Measurements from ENCODE around the gene RAB33A.

Gene RAB33A

DNA sequence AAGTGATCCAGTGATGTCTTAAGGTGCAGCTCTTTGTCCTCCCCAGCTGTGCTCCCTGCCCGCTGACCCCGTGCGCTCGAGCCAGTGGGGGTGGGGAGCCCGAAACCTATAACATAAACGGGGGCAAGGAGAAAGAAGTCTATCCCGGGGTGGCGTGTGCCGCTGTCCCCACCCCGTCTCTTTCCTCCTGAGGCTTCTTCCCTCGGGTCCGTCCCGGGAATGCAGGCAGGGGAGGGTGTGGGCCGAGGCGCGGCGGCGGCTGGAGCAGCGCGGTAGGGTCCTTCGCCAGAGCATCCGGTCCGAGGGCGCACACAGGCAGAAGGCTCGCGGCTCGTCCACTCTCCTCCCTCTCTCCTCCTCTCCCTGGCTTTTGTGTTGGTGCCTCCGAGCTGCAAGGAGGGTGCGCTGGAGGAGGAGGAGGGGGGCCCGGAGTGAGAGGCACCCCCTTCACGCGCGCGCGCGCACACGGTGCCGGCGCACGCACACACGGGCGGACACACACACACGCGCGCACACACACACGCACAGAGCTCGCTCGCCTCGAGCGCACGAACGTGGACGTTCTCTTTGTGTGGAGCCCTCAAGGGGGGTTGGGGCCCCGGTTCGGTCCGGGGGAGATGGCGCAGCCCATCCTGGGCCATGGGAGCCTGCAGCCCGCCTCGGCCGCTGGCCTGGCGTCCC lies at the start of gene RAB33A:
Gene RAB33A, plus strand, starts transcription at position 517 of the 681 bp plus-strand sequence. Its CDS starts 101 bp downstream, at position 618.
- Mint-ChIP-seq H3K4me1 (peaks cover 44% of the 10 kb centered on the region), H3K27ac (peak within 1 kb of the TSS; percentile 94), H3K27me3 (no peaks in the 10 kb centered on the region), H3K36me3 (no peaks in the 10 kb centered on the region), H3K4me3 (peak within 1 kb of the TSS; percentile 93), H3K9me3 (no peaks in the 10 kb centered on the region)

DNA sequence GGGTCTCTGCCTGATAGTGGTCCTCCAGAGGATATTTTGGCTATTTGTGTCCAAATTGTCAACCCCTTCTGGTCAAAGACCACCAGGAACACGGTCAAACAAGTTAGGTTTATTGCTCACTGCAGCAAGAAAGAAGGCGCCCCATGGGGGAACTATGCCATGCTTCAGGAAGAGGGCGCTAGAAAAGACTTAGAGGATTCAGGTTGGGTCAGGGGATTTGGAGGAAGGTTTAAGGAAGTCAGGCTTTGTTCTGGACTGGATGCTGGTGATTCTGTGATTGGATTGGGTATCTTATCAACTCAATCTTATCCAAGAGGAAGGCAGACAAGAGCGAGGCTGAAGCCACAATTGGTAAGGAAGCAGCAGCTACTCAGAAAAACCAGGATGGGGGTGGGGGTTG lies 47.2 kb upstream of the RAB33A start:
- Mint-ChIP-seq H3K4me1 (peaks cover 4% of the 10 kb centered on the region), H3K9me3 (no peaks in the 10 kb centered on the region), H3K27me3 (no peaks in the 10 kb centered on the region), H3K4me3 (no peak overlapping the region), H3K36me3 (peaks cover 4% of the 10 kb centered on the region), H3K27ac (no peak overlapping the region)

DNA sequence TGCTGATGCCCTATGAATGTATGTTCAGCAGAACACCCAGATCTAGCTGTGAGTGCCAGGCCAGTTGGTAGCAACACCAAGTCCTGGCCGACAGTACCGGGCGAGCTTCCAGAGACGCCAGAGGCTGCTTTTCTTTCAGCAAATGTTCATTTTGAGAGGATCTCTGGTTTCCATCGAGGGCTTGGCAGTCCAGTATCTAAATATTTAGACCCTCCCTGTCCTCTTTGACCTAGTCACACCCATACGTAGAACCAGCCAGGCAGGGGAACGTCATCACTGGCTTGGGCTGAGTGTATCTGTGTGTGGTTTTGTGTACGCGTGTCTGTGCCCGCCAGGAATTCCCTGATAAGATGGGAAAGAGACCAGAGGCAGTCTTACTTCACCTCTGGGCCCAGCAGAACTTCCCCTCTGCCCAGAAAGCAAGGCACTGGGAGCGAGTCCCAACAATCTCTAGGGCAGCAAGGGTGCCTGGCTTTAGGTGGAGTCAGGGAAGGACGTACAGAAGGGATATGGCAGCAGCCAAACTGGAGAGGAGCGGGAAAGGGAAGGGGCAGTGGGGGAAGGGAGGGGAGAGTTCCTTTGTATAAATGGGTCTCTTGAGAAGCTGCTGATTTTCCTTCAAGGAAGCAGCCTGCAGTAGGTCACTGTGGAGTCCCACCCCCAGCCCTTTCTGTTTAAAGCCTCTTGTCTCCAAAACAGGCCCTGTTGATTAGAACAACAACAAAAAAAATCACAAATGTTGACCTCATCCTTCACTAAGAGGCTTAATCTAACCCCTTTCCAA lies 46.5 kb upstream of the RAB33A start:
- no peaks in the 10 kb centered on the region for H3K9me3 Mint-ChIP-seq
- H3K27ac Mint-ChIP-seq, result no peak overlapping the region
- peaks cover under 1% of the 10 kb centered on the region for H3K4me1 Mint-ChIP-seq
- no peak overlapping the region for H3K4me3 Mint-ChIP-seq
- H3K27me3 Mint-ChIP-seq, result no peaks in the 10 kb centered on the region
- H3K36me3 Mint-ChIP-seq, result peaks cover 4% of the 10 kb centered on the region

DNA sequence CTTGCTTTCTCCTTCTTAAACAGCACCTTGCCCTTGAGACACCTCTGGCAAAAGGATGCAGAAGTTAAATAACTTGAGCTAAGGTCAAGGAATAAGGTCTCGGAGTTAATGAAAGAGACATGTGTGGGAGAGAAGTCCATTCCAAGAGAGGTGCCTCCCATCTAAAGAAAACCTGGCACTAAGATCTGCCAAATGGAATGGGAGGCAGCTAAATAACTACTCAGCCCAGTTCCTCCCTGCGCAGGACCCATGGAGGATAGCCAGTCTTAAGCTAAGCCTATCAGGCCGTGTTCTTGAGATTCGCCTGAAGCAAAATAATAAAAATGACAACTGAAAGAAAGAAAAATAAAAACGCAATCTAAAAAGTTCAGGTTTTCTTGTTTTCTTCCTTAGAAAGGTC lies 40.8 kb upstream of the RAB33A start:
- no peaks in the 10 kb centered on the region for H3K9me3 Mint-ChIP-seq
- peaks cover 2% of the 10 kb centered on the region for H3K36me3 Mint-ChIP-seq
- H3K4me3 Mint-ChIP-seq, result no peak overlapping the region
- no peak overlapping the region for H3K27ac Mint-ChIP-seq
- H3K4me1 Mint-ChIP-seq, result no peaks in the 10 kb centered on the region
- no peaks in the 10 kb centered on the region for H3K27me3 Mint-ChIP-seq

DNA sequence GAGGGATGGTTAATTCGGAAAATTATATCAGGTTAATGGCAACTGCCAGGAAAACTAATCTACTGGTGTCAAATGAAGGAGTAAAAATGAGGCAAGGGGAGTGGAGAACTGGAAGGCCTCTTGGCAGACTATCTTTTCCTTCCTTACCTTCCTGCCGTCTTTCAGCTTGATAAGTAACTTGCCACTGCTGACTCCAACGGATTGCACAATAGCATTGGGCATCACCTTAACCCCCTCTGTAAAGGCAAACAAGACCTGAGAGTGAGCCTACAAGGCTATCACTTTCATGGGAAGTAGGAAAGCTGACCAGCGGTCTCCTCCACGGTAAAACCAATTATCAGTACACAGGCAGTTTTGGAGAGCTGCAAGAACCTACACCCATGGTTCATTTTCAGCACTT lies 35.3 kb upstream of the RAB33A start:
- Mint-ChIP-seq H3K27me3 (no peaks in the 10 kb centered on the region), H3K36me3 (peaks cover 2% of the 10 kb centered on the region), H3K4me1 (no peaks in the 10 kb centered on the region), H3K27ac (no peak overlapping the region), H3K4me3 (no peak overlapping the region), H3K9me3 (no peaks in the 10 kb centered on the region)

DNA sequence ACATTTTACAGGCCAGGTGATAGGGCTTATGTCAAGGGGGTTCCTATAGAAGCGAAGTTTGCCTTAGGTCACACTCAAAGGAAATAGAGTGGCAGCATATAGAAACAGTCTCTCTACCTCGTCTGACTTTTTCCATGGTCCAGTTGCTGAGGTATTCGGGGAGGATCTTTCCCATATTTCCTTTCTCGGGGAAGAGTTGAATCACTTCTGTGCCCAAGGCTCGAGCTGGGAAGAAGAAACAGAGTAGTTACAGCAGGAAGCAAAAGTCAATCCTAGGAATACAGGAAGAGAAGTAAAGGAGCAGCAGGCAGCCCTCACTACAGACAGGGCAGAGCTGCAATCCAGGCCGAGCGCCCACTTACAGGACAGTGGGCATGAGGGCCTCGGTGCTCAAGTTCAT lies 34.8 kb upstream of the RAB33A start:
- H3K4me1 Mint-ChIP-seq, result no peaks in the 10 kb centered on the region
- H3K27ac Mint-ChIP-seq, result no peak overlapping the region
- peaks cover 4% of the 10 kb centered on the region for H3K36me3 Mint-ChIP-seq
- H3K4me3 Mint-ChIP-seq, result no peak overlapping the region
- H3K27me3 Mint-ChIP-seq, result no peaks in the 10 kb centered on the region
- H3K9me3 Mint-ChIP-seq, result no peaks in the 10 kb centered on the region

DNA sequence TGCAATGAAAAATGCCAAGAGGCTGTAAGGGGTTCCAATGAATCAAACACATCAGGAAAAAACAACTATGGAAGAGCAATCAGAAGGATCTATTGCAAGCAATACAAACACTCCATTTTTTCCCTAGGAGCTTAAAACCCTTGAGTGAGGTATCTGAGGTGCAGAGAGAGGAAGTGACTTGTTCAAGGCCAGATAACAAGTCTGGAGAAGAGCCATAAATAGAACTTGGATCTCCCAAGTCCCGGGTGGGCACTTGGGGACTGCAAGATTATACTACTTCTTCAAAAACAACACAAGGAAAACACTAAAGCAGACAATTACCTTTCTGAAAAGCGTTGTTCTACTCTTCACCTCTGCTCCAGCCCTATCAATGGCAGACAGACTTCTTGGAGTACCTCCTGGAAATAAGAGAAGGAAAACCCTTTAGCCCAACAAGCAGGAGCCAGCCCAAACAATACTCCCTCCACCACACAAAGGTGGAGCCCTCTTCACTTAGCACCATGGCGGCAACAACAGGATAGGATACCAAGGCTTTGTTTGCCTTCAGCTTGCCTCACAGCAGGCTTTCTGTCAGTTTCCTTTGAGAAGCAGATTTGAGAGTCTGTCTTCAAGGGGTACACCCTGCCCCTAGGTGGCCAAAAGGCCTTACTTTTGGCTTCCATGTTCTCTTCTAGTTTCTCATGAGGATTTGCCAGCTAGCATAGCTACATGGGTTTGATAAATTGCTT lies 32.1 kb upstream of the RAB33A start:
- peaks cover 11% of the 10 kb centered on the region for H3K36me3 Mint-ChIP-seq
- H3K27me3 Mint-ChIP-seq, result no peaks in the 10 kb centered on the region
- no peaks in the 10 kb centered on the region for H3K4me1 Mint-ChIP-seq
- H3K9me3 Mint-ChIP-seq, result no peaks in the 10 kb centered on the region
- H3K27ac Mint-ChIP-seq, result no peak overlapping the region
- H3K4me3 Mint-ChIP-seq, result no peak overlapping the region

DNA sequence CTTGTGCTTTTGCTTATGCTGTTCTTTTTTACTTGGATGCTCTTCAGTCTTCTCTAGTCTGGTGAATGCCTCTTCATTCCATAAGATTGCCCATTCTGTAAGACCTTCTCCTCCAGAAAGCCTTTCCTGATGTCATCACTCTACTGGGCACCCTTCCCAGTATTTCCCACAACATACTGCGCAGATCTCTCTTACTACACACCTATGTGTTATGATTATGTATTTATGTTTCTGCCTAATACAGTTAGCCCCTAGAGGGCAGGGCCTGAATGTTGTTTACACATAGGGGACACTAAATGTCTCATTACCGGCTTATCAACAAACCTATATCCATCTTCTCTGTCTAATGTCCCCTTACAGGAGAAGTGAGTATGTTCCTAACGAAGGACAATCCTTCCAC lies 27.3 kb upstream of the RAB33A start:
- Mint-ChIP-seq H3K27me3 (no peaks in the 10 kb centered on the region), H3K4me1 (no peaks in the 10 kb centered on the region), H3K36me3 (peaks cover 10% of the 10 kb centered on the region), H3K9me3 (no peaks in the 10 kb centered on the region), H3K27ac (no peak overlapping the region), H3K4me3 (no peak overlapping the region)

DNA sequence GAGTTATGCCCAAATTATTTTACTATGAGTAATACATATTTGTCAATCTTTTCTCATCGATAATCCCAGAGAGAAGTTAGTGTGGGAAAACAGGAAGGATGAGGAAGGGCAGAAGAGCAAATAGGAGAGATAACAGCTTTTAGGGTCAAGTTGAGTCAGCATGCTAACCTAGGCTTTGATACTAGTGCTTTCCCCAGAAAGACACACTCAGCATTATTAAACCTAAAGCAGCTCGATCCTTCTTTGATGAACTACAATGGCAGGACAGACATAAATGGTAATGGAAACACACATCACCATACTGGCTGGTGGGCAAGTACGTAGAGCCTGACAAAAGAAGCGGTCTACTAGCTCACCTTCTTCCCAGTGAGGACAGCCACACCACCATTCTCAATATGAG lies 26.6 kb upstream of the RAB33A start:
- Mint-ChIP-seq H3K27me3 (no peaks in the 10 kb centered on the region), H3K27ac (no peak overlapping the region)

DNA sequence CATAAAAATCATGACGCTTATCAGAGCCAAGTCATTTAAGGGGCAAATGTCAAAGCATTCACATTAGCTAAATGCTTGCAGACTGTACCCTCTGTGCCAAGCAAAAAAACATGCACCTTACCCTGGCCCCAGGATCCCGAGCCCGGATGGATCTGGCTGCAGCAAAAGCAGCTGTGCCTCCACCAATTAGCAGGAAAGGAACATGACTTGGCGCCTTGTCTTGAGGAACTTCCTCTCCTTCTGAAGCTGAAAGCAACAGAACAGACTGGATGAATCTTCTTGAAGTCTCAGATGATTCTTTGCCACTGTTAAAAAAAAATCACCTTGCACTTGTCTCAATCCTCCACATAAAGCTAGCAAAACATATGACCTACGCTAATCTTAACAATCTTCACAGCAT lies 24.1 kb upstream of the RAB33A start:
- Mint-ChIP-seq H3K27ac (no peak overlapping the region), H3K27me3 (no peaks in the 10 kb centered on the region), H3K4me3 (no peak overlapping the region), H3K4me1 (no peaks in the 10 kb centered on the region), H3K36me3 (peaks cover 8% of the 10 kb centered on the region), H3K9me3 (no peaks in the 10 kb centered on the region)

More for the DNA sequence above, 26.6 kb upstream of the RAB33A start:
- no peak overlapping the region for H3K4me3 Mint-ChIP-seq
- no peaks in the 10 kb centered on the region for H3K9me3 Mint-ChIP-seq
- H3K36me3 Mint-ChIP-seq, result peaks cover 10% of the 10 kb centered on the region
- H3K4me1 Mint-ChIP-seq, result no peaks in the 10 kb centered on the region

DNA sequence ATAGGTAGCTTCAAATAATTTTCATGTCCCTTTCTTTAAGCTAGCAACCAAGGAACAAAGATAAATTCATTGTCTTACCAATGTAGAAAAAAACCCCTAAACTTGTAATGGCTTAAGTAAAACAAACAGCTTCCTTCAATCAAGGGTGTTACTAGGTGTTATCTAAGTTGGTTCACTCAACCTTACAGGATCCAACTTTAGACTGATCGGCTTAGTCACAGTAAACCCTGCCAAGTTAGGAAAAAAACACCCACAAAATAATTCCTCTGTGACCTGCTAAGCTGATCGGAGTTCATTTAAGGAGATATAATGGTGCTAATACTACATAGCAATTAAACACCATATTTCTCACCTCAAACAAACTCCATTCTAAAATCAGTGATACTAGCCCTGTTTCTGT lies 16.2 kb upstream of the RAB33A start:
- Mint-ChIP-seq H3K27ac (no peak overlapping the region), H3K9me3 (no peaks in the 10 kb centered on the region), H3K4me1 (peaks cover 12% of the 10 kb centered on the region), H3K27me3 (no peaks in the 10 kb centered on the region), H3K36me3 (no peaks in the 10 kb centered on the region), H3K4me3 (no peak overlapping the region)

DNA sequence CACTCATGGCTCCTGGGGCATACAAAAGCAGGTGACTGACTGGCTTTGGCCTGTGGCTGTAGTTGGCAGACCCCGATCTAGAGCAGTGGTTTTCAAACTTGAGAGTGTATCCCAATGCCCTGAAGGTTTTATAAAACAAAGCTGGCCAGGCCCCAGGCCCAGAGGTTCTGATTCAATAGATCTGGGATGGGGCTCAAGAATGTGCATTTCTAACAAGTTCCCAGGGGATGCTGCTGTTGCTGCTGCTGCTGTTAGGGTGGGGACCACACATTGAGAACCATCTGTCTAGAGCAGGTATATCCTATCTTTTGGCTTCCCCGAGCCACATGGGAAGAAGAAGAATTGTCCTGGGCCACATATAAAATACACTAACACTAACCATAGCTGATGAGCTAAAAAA lies 13.5 kb upstream of the RAB33A start:
- Mint-ChIP-seq H3K4me1 (peaks cover 24% of the 10 kb centered on the region), H3K27ac (no peak overlapping the region), H3K36me3 (no peaks in the 10 kb centered on the region), H3K27me3 (no peaks in the 10 kb centered on the region), H3K4me3 (no peak overlapping the region), H3K9me3 (no peaks in the 10 kb centered on the region)

DNA sequence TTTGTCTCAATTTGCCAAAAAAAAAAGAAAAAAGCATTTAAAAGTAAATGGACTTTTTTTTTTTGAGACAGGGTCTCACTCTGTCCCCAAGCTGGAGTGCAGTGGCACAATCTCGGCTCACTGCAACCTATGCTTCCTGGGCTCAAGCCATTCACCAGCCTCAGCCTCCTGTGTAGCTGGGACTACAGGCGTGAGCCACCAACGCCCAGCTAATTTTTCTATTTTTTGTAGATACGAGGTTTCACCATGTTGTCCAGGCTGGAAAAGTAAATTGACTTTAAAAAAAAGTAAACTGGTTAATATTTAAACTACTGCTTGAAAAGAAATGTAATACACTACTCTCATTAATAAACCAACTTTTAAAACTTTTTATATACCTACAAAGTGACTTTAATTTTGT lies 12.0 kb upstream of the RAB33A start:
- Mint-ChIP-seq H3K9me3 (no peaks in the 10 kb centered on the region), H3K4me3 (no peak overlapping the region), H3K27me3 (no peaks in the 10 kb centered on the region), H3K4me1 (peaks cover 28% of the 10 kb centered on the region), H3K36me3 (no peaks in the 10 kb centered on the region), H3K27ac (no peak overlapping the region)

DNA sequence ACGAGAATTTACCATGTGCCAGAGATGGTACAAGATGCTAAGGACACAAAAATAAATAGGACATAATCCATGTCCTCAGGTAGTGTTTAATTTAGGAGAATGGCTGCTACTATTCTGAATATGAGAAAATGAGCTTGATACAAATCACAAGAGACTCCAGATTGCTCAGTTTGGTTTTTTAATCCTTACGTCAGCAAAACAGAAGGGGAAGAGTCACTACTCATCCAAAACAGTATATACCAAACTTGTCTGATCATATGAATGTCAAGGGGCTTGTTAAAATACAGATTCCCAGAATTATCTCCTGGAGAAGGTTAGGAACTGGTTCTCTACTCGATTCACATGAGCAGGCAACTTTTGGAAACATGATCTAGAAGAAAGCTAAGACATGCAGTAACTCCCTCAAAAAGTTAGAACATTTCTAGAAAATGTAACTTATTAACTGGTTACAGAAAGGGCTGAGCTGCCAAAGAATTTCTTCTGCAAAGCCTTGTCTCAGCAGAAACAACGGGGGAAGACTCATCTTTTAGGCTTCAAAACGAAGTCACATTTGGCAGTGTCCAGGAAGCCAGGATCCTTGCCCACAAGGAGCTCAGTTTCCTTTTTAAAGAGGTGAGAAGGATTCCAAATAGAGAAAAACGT lies 9.5 kb upstream of the RAB33A start:
- H3K27ac Mint-ChIP-seq, result no peak overlapping the region
- H3K27me3 Mint-ChIP-seq, result no peaks in the 10 kb centered on the region
- H3K36me3 Mint-ChIP-seq, result no peaks in the 10 kb centered on the region
- H3K9me3 Mint-ChIP-seq, result no peaks in the 10 kb centered on the region
- H3K4me1 Mint-ChIP-seq, result peaks cover 39% of the 10 kb centered on the region
- H3K4me3 Mint-ChIP-seq, result peak overlapping the region; percentile 4

DNA sequence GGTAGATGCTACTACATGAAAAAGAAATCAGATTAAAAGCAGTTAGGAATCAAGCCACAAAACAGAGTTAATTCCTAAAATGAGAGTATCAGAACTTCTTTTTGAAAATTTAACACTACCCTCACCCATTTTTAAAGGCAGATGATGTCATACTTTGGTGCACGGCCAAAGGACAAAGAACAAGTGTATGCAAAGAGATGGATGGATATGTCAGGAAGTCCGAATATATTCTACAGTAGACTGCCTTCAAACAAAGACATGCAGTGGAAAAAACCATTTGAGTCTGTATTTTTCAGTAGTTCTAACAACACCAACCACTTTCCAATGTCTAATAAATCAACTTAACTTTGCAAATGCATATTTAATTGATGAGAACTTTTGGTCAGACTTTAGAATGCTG lies 8.4 kb upstream of the RAB33A start:
- H3K27me3 Mint-ChIP-seq, result no peaks in the 10 kb centered on the region
- H3K4me1 Mint-ChIP-seq, result peaks cover 40% of the 10 kb centered on the region
- H3K27ac Mint-ChIP-seq, result no peak overlapping the region
- H3K36me3 Mint-ChIP-seq, result no peaks in the 10 kb centered on the region
- H3K4me3 Mint-ChIP-seq, result peak overlapping the region; percentile 73
- no peaks in the 10 kb centered on the region for H3K9me3 Mint-ChIP-seq

Measured in activated naive CD4-positive, alpha-beta T cell treated with anti-CD3 and anti-CD28 coated beads, Interleukin-2, amount 50 U/mL, for 24 hours (primary cell).